ENCODE results near the gene LAMTOR3.
A peak's percentile ranks its signal among the peaks of the same experiment; 100 is the strongest.

The LAMTOR3 gene

GRCh38 chr4:99856166-99856565 lies 38.1 kb downstream of the LAMTOR3 start:
- no peak for DNase-seq (ENCODE audit: low read depth)
- no peak for TF ChIP-seq CTCF (IDR thresholded peaks at IDR 0.05; ENCODE audit: low read depth, low read length, missing control alignments)
- no peak overlapping the region for H3K4me3 ChIP-seq (ENCODE audit: low read depth, low read length)

- no peak overlapping the region for H3K4me3 ChIP-seq (ENCODE audit: low read depth, low read length)
- TF ChIP-seq CTCF (IDR thresholded peaks at IDR 0.05; ENCODE audit: low read depth, low read length, missing control alignments) = no peak
- peak; percentile 55 for DNase-seq (ENCODE audit: low read depth)
These were observed 38.5 kb downstream of the LAMTOR3 start for GRCh38 chr4:99855678-99856077.

- no peak for DNase-seq (ENCODE audit: low read depth)
- no peak overlapping the region for H3K4me3 ChIP-seq (ENCODE audit: low read depth, low read length)
- no peak for TF ChIP-seq CTCF (IDR thresholded peaks at IDR 0.05; ENCODE audit: low read depth, low read length, missing control alignments)
These were observed 40.2 kb downstream of the LAMTOR3 start for GRCh38 chr4:99853999-99854398.

- DNase-seq (ENCODE audit: low read depth) = no peak
- no peak for TF ChIP-seq CTCF (IDR thresholded peaks at IDR 0.05; ENCODE audit: low read depth, low read length, missing control alignments)
- no peak overlapping the region for H3K4me3 ChIP-seq (ENCODE audit: low read depth, low read length)
These were observed 41.0 kb downstream of the LAMTOR3 start for GRCh38 chr4:99853190-99853589.

GRCh38 chr4:99852199-99852749 lies 42.0 kb downstream of the LAMTOR3 start:
- TF ChIP-seq CTCF (IDR thresholded peaks at IDR 0.05; ENCODE audit: low read depth, low read length, missing control alignments) = no peak
- no peak for DNase-seq (ENCODE audit: low read depth)
- no peak overlapping the region; the same call in 1 of the 2 replicates for H3K4me3 ChIP-seq (ENCODE audit: low read depth, low read length)

GRCh38 chr4:99848591-99849001 lies 45.6 kb downstream of the LAMTOR3 start:
- no peak overlapping the region for H3K4me3 ChIP-seq (ENCODE audit: low read depth, low read length)

More at GRCh38 chr4:99848591-99849001, 45.6 kb downstream of the LAMTOR3 start:
- TF ChIP-seq CTCF (IDR thresholded peaks at IDR 0.05; ENCODE audit: low read depth, low read length, missing control alignments) = no peak
- DNase-seq (ENCODE audit: low read depth) = peak; percentile 72
